Peyer's patch (tissue), 4 donors: ENCODE results near the gene LRRC8A.

ENCODE experiments used
- CTCF ChIP-seq, 6 experiments: fragments of 450-650 bp in 4 of 6; fragments of 200-600 bp in 2 of 6; sonication (generic) in 1 of 6; IDR thresholded peaks; one replicate each; pipeline ENCODE4 v1.5.1; 2017 to 2019; ENCODE audit warnings: antibody characterized with exemption in 6 of 6, mild to moderate bottlenecking in 3 of 6, moderate library complexity in 1 of 6
- POLR2A ChIP-seq, 2 donors: fragments of 450-650 bp; IDR thresholded peaks; one replicate each; pipeline ENCODE4 v1.5.1; 2017; ENCODE audit warnings: antibody characterized with exemption in 2 of 2, mild to moderate bottlenecking in 2 of 2, moderate library complexity in 2 of 2

- no peak for TF ChIP-seq CTCF (IDR thresholded peaks at IDR 0.05)
- no peak for TF ChIP-seq POLR2A (IDR thresholded peaks at IDR 0.05)
Measured at GRCh38 chr9:128903079-128903461, 21.1 kb downstream of the LRRC8A start.
